Stimulated activated CD4-positive, alpha-beta T cell treated with anti-CD3 and anti-CD28 coated beads, Interleukin-12 subunit alpha, Interleukin-12 subunit beta, amount 100 ng/mL, for 48 hours (primary cell): ENCODE measurements around the gene SLC2A11.

Experiments used
- DNase-seq, 3 donors: peaks; one replicate each; pipeline ENCODE4 v3.0.0-alpha.2; 2020; ENCODE audit warnings: low read depth in 2 of 3, low spot score in 1 of 3

The SLC2A11 gene, protein sequence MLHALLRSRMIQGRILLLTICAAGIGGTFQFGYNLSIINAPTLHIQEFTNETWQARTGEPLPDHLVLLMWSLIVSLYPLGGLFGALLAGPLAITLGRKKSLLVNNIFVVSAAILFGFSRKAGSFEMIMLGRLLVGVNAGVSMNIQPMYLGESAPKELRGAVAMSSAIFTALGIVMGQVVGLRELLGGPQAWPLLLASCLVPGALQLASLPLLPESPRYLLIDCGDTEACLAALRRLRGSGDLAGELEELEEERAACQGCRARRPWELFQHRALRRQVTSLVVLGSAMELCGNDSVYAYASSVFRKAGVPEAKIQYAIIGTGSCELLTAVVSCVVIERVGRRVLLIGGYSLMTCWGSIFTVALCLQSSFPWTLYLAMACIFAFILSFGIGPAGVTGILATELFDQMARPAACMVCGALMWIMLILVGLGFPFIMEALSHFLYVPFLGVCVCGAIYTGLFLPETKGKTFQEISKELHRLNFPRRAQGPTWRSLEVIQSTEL

DNA sequence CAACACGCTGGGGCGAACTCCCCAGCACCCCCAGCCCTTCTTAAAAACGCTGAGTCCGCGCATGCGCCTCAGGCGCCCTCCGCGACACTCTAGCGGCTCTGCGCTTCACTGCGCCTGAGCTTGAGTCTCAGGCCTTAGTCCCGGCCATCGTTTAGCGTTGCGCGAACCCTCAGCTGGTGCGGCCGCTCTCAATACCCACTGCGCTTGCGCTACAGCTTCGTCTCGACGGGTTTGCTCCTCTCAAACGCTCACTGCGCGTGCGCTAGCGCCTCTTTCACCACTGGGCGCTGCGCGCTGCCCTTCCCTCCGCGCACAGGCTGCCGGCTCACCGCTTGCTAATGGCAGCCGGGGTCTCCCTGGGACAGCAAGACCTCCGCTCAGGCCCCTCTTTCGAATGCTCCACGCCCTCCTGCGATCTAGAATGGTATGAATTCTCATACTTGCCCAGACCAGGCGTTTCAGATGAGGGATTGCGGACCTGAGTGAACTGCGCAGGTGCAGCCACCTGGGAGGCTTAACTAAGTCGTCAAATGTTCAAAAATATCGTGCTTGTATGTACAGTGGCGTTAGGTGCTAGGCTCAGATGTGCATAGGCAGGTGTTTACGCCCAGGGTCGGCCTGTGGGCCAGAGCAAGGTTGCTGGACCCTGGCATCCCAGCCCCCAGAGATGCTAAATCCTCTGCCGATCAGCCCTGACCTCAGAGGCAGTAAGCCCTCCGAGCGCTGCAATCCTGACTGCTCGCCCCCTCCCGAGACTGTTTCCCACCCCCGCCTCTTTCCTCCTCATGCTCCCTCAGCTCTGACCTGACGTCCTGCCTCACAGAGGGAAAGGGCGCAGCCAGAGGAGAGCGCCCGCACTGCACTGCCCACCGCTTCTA lies at the start of gene SLC2A11:
Gene SLC2A11, plus strand, starts transcription at position 270 of the 878 bp plus-strand sequence. Its CDS starts 125 bp downstream, at position 395.
- peak; percentile 84 to 92 (median 90) for DNase-seq

- DNase-seq = no peak
Observed at GRCh38 chr22:23812378-23812777, 45.3 kb upstream of the SLC2A11 start.

GRCh38 chr22:23815541-23816155 lies 42.0 kb upstream of the SLC2A11 start:
- no peak for DNase-seq

DNA sequence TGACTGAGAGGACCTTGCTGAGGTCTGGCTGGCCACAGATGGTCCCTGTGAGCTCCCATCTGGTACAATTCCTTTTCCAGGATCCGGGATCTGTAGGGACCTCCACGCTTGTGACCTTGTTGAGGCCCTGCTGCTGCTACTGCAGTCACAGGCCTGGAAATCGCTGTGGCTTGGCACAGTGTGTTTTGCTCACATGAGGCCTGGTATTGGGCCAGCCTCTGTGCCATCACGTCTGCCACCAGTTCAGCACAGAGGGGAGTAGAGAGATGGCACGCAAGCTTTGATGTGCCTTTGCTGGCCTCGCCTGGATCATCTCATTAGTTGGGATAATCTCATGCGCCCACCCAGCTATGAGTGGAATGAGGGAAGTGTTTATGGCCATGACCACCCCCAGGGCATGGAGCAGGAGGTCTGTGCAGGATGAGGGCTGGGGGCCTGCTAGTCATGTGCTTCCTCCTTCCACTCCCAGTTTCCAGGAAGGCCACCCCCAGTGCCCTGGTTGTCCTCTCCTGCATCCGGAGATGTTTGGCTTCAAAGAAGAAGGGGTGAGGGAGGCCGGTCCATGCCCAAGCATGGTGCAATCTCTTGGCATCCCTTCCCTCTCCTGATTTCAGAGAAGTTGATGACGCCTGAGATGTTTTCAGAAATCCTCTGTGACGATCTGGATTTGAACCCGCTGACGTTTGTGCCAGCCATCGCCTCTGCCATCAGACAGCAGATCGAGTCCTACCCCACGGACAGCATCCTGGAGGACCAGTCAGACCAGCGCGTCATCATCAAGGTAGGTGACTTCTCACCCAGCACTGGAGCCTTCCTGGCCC lies 41.3 kb upstream of the SLC2A11 start:
- no peak for DNase-seq

- DNase-seq = no peak
Observed at GRCh38 chr22:23817146-23817545, 40.5 kb upstream of the SLC2A11 start.

DNA sequence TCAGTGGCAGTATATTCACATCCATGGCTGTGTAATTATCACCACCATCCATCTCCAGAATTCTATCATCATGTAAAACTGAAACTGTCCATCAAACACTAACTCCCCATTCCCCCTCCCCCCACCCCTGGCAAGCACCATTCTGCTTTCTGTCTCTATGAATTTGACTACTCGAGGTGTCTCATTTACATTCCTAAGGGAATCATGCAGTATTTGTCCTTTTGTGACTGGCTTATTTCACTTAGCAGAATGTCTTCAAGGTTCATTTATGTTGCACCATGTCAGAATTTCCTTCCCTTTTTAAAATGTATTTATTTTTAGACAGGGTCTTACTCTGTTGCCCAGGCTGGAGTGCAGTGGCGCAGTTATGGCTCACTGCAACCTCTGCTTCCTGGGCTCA lies 39.1 kb upstream of the SLC2A11 start:
- no peak for DNase-seq

GRCh38 chr22:23820748-23821211 lies 36.9 kb upstream of the SLC2A11 start:
- no peak for DNase-seq

DNA sequence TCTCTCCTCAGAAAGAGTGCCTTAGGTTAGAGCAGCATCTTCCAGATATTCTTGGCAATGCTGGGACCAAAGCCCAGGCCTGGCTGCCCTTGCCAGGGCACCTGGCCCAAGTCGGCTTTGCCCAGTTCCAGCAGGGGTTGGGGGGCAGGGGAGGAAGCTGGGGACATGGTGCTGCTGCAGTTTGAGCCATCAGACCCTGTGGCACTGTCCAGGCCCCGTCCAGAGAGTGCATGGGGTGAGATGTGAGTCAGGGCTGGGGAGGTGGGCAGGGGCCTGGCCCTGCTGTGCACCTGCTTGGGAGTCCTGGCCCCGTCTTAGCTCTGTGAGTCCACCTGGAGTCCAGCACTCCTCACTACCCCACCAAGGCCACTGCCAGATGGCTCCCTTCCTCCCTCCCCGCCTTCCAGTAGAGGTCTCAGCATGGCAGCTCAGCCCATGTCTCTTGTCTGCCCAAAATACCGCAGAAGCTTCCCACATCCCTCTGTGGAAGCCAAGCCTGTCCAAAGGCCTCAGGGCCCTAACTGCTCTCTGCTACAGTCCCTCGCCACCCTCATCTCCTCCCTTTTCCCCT lies 35.5 kb upstream of the SLC2A11 start:
- no peak for DNase-seq

GRCh38 chr22:23823331-23823791 lies 34.3 kb upstream of the SLC2A11 start:
- DNase-seq = no peak

GRCh38 chr22:23824476-23825245 lies 33.0 kb upstream of the SLC2A11 start:
- DNase-seq = no peak

- no peak for DNase-seq
Observed at GRCh38 chr22:23825246-23825905, 32.3 kb upstream of the SLC2A11 start.

GRCh38 chr22:23826510-23827350 lies 30.9 kb upstream of the SLC2A11 start:
- DNase-seq = no peak

DNA sequence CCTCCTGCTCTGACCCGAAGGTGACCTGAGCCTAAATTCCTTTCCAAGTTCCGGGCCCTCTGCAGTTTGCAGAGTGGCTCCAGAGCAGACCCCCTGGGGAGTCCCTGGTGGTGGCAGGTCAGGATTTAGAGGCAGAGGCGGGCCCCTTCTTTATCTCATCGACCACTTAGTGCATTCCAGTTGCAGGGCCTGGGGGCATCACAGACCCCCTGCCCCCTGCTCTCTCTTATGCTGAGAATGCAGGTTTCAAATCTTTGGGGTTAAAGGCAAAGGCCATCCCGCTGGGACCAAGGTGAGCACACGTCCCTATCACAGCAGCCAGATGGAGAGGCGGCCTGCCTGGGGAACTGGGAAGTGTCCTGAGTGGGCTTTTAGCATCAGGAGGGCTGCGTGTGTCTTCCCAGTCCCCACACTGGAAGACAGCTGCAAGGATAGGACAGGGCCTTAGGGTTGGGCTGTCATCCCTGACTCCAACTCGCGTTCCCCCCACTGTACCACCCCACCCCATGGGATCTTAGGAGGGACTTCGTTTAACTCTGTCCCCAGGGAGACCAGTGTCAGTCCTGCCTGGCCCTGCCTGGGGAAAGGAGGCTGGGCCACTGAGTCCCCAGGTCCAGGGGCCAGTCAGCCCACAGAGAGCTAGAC lies 30.2 kb upstream of the SLC2A11 start:
- no peak for DNase-seq

- no peak for DNase-seq
Observed at GRCh38 chr22:23828800-23829680, 28.6 kb upstream of the SLC2A11 start.

DNA sequence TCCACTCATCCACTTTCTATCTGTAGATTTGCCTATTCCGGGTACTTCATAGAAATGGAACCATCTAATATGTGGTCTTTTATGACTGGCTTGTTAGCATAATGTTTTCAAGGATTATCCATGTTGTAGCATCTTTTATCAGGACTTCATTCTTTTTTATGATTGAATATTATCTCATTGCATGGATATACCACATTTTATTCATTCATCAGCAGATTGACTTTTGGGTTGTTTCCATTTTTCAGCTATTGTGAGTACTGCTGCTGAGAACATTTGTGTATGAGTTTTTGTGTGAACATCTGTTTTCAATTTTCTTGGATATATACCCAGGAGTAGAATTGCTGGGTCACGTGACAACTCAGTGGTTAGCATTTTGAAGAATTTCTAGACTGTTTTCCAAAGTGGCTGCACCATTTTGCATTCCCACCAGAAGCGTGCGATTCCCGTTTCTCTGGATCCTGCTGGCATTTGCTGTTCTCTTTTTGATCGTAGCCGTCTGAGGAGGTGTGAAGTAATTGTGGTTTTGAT lies 27.8 kb upstream of the SLC2A11 start:
- no peak for DNase-seq

DNA sequence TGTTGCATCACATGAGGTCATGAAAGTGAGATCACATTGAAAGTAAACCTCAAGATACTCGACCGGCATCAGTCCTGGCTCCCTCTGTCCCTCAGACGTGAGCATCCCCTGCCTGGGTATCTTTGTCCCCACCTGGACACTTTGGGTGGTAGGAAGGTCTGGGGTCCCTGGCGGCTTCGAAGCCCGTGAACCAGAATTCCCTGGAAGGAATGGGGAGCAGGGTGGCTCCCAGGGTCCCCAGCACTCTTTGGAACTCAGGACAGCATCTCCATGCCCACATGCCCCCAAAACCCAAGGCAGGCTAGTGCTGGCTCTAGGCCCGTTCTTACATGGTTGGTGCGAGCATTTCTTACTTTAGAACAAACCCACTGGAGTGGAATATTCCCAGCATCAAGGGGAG lies 26.4 kb upstream of the SLC2A11 start:
- DNase-seq = no peak
